Activated CD4-positive, alpha-beta T cell treated with anti-CD3 and anti-CD28 coated beads for 24 hours (primary cell): ENCODE measurements around the gene SPRING1.
"Not testable (repeated sequence)": the region's sequence is repeated elsewhere in the genome, so short reads cannot be mapped to it uniquely, and the experiment has no call there.

ENCODE experiments used
- DNase-seq, 2 donors: peaks; one replicate each; pipeline ENCODE4 v3.0.0-alpha.2; 2020; ENCODE audit warnings: low read depth in 2 of 2

The SPRING1 gene

DNA sequence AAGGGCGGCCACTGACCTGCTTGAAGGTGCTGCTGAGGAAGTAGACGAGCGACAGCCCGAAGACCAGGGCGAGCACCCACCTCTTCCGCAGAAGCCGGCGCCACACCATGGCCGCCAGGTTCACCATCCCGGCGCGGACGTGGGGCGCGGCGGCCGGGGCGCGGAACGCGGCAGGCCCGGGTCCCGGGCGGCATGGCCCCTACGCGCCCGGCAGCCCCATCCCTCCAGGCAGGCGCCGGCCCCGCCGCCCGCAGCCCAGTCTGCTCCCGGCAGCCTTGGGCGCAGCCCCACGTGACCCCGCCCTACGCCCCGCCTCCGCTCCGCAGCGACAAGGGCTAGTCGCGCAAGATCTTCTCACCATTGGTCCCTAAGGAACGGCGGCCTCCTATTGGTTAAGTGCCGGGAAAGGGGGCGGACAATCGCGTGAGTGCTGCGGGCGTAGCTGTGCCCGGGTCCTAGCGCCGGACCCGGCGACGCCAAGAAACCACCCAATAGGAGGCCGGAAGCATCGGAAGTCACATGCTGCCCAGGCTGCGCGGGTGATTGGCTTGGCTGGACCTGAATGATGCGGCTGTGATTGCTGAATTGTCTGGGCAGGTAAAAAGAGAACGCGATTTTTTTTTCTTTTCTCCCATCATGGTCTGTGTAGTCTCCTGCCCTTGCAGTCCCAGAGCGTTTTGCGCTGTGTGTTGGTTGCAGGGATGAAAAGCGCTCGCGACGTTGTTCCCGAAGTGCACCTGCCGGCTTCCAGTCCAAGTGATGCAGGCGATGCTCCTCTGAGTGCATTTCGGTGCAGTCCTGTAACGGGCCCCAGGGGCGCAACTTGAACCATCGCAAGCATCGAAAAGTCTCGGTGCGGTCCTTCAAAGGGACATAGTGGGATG is at the start of gene SPRING1, which contains the start of gene RNFT2:
SPRING1 (minus strand) TSS at position 296 of the 884 bp plus-strand sequence; CDS start at position 127, 169 bp downstream.
RNFT2 (plus strand) TSS at position 542 of the 884 bp plus-strand sequence. CDS start 2,183 bp downstream, outside the sequence.
- peak; percentile 96 to 98 for DNase-seq

GRCh38 chr12:116784238-116784612 is 46.4 kb upstream of the SPRING1 start:
- no peak for DNase-seq

- no peak for DNase-seq
Observed at GRCh38 chr12:116783525-116784237, 45.8 kb upstream of the SPRING1 start.

DNA sequence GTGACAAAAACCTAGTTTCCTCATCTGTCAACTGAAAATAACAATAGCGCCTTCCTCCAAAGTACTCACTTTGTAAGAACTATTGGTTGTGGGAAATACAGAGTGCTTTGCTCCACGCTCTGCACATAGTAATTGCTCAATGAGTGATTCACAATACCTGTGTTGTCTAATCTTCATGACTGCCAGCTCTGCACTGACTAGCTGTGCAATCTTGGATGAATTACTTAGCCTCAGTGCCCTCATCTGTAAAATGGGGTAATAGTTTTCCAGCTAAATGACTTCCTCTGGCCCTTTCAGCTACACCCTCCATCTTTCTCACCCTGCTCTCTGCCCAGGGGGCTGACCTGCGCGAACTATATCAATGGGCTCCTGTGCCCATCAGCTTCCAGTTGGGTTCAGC is 43.1 kb upstream of the SPRING1 start:
- DNase-seq = no peak

GRCh38 chr12:116779597-116779996 is 41.7 kb upstream of the SPRING1 start:
- DNase-seq = no peak

GRCh38 chr12:116777245-116777644 is 39.4 kb upstream of the SPRING1 start:
- no peak for DNase-seq

DNA sequence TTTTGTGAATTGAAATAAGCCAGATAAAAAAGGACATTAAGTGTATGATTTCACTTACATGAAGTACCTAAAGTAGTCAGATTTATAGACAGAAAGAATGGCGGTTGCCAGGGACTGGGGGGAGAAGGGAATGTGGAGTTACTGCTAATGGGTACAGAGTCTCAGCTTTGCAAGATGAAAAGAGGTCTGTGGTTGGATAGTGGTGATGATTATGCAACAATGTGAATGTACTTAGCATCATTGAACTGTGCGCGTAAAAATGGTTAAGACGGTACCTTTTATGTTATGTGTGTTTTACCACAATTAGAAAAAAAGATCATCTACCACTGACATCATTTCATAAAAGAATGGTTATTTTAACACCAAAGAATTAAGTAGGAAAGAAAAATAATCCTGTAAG is 36.2 kb upstream of the SPRING1 start:
- no peak for DNase-seq

DNA sequence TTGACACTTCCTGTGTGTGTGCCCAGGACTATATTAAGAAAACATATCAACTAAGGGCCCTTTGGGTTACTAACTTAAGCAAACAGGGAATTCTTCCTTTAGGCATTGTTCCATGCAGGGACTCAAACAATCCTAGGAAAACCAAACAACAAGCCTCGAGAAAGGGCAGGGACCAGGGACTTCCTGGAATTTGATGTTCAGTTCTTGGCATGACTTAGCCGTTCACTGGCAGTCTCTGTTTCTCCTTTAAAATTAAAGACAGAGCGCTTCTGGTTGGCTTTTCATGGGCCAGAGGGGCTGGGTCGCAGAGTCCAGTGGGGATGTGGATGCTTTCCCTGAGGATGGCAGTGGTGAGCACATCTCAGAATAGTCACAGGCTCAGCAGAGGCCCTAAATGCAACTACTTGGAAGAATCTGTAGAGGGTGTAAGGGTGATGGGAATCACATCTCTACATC is 35.4 kb upstream of the SPRING1 start:
- DNase-seq = no peak

DNA sequence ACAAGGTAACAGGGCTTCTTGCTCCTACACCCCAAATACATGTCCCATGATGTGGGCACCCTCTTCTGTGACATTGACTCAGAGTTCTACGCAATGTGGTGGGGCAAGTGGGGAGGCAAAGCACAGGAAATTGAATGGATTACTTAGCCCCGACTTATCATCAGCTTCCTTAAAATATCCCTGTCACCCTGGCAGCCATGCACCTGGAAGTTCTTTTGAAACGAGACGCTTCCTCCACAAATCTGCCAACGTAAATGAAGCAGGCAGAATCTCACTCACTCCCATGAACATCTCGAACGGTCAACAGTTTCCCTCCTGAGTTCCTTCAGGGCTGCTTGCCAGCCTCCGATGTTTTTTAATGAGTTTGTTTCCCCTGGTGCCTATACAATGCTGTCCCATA is 33.8 kb upstream of the SPRING1 start:
- no peak for DNase-seq

- no peak for DNase-seq
Observed at GRCh38 chr12:116766746-116767145, 28.9 kb upstream of the SPRING1 start.

DNA sequence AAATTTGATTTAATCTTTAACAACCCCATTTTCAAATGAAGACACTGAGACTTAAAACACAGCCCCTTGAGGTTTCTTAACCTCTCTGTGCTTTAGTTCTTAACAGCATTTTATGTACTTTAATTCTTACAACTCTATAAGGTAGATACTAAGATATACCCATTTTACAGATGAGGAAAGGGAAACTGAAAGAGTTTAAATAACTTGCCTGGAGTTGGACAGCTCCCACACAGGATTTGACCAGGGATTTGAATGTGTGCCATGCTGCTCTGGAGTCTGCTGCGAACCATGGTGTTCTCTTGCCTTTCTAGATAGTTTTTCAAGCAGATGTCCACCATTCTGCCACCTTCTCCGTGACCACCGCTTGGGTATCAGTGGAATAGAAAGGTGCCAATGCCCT is 28.4 kb upstream of the SPRING1 start:
- DNase-seq = no peak

GRCh38 chr12:116765271-116765670 is 27.4 kb upstream of the SPRING1 start:
- DNase-seq = no peak

- no peak for DNase-seq
Observed at GRCh38 chr12:116761499-116761898, 23.6 kb upstream of the SPRING1 start.

DNA sequence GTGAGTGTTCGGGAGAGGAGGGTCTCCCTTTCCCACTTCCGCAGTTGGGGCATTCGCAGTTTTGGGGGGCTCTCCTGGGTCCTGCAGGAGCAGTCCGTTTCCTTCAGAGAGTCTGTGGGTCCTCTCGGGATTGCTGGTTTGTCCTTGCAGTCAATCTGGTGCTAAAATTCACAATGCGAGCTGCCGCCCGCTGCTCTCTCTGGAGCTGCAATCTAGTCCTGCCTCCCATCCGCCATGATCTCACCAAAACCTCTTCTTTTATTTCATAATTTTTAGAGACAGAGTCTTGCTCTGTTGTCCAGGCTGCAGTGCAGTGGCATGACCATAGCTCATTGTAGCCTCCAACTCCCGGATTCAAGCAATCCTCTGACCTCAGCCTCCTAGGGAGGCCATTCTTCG is 22.8 kb upstream of the SPRING1 start:
- DNase-seq = no peak

- DNase-seq = peak in 1 of 2 donors; percentile 10
Observed at GRCh38 chr12:116759783-116760621, 22.1 kb upstream of the SPRING1 start.

DNA sequence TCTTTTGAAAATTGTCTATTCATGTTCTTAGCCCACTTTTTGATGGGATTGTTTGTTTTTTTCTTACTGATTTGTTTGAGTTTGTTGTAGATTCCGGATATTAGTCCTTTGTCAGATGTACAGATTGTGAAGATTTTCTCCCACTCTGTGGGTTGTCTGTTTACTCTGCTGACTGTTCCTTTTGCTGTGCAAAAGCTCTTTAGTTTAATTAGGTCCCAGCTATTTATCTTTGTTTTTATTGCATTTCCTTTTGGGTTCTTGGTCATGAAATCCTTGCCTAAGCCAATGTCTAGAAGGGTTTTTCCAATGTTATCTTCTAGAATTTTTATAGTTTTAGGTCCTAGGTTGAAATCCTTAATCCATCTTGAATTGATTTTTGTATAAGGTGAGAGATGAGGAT is 16.9 kb upstream of the SPRING1 start:
- DNase-seq = not testable (repeated sequence)

DNA sequence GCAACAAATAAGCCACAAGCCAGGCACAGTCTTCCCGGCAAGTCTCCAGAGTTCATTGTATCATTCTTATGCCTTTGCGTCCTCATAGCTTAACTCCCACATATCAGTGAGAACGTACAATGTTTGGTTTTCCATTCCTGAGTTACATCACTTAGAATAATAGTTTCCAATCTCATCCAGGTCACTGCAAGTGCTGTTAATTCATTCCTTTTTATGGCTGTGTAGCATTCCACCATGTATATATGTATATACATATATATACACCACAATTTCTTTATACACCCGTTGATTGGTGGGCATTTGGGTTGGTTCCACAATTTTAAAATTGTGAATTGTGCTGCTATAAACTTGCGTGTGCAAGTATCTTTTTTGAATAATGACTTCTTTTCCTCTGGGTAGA is 16.2 kb upstream of the SPRING1 start:
- not testable (repeated sequence) for DNase-seq

- DNase-seq = no peak
Observed at GRCh38 chr12:116750298-116750697, 12.4 kb upstream of the SPRING1 start.

- no peak for DNase-seq
Observed at GRCh38 chr12:116749884-116750283, 12.0 kb upstream of the SPRING1 start.

- DNase-seq = no peak
Observed at GRCh38 chr12:116745554-116745953, 7.7 kb upstream of the SPRING1 start.

DNA sequence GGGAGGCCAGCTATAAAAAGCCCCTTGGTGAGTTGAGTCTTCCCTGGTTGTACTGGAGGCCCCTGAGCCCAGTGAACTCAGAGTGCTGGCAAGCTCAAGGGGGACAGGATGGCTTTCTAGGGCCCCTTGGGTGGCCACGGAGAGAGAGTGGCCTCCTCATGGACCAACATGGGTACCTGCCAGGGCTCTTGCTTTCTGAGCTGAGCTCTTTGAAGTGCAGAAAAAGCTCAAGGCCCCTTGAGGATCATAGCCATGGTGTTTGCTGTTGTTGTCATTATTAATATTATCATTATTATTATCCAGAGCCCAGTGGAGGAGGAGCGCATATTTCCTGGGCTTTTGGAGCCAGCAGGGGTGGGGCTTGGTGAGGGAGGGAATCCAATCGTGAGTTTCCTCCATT is 6.9 kb upstream of the SPRING1 start:
- no peak for DNase-seq

DNA sequence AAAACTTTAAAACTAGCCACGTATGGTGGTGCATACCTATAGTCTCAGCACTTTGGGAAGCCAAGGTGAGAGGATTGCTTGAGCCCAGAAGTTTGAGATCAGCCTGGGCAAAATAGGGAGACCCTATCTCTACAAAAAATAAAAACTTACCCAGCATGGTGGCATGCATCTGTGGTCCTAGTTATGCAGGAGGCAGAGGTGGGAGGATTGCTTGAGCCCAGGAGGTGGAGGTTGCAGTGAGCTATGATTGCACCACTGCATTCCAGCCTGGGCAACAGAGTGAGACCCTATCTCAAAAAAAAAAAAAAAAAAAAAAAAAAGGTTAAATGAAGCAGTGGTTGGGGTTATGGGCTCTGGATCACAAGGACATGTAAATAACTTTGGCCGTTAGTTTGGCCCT is 4.9 kb upstream of the SPRING1 start:
- not testable (repeated sequence) for DNase-seq
